Activated T-helper 2 cell treated with anti-CD3 and anti-CD28 coated beads, Interferon-gamma antibody, Interleukin-2, Interleukin-4, amounts not matched to agents 10 μg/mL and 5 μg/mL and 100 μg/mL, durations not matched to agents 14 hours and 24 hours and 36 hours (primary cell): ENCODE measurements around the gene MGAT4D. TPM values are rescaled to one million over a fixed set of nuclear protein-coding genes. Genes with fewer than 3 reads are reported as not detected.
"Not testable (repeated sequence)": the region's sequence is repeated elsewhere in the genome, so short reads cannot be mapped to it uniquely, and the experiment has no call there.

Experiments used
- DNase-seq: peaks from one replicate; pipeline ENCODE4 v3.0.0; 2021; ENCODE audit warnings: low spot score
- H3K27ac Mint-ChIP-seq: one replicate; pipeline ENCODE4 v1.8.0; 2021; ENCODE audit warnings: mixed read lengths
- H3K27me3 Mint-ChIP-seq: one replicate; pipeline ENCODE4 v1.8.0; 2021; ENCODE audit warnings: low read depth, mixed read lengths
- H3K36me3 Mint-ChIP-seq: one replicate; pipeline ENCODE4 v1.8.0; 2021; ENCODE audit warnings: low read depth, mixed read lengths
- H3K4me1 Mint-ChIP-seq: one replicate; pipeline ENCODE4 v1.8.0; 2021; ENCODE audit warnings: low read depth, mixed read lengths
- H3K4me3 Mint-ChIP-seq: one replicate; pipeline ENCODE4 v1.8.0; 2021; ENCODE audit warnings: low read depth, mild to moderate bottlenecking, moderate library complexity, mixed read lengths
- H3K9me3 Mint-ChIP-seq: one replicate; pipeline ENCODE4 v1.8.0; 2021; ENCODE audit warnings: mixed read lengths
- intact Hi-C: fragments of 100-400 bp; cut with micrococcal nuclease; formaldehyde crosslinking; loops from one replicate; pipeline ENCODE4 v1.15.1; 2023
- total RNA-seq: library from RNA; stranded (reverse); gene quantifications from 2 replicates; pipeline ENCODE4 v1.2.3, GENCODE V29; 2022

The MGAT4D gene
- total RNA-seq, 1 donor from 2014 or later, result not detected

- peaks cover 60% of the 10 kb centered on the region for H3K27me3 Mint-ChIP-seq
- intact Hi-C loops, result no loop called here
Observed at GRCh38 chr4:140426610-140427105, 71.4 kb downstream of the MGAT4D start.

GRCh38 chr4:140423106-140423505, 75.0 kb downstream of the MGAT4D start:
- Mint-ChIP-seq H3K27me3 (peaks cover 54% of the 10 kb centered on the region), H3K9me3 (no peaks in the 10 kb centered on the region), H3K36me3 (no peaks in the 10 kb centered on the region), H3K4me1 (peaks cover 11% of the 10 kb centered on the region), H3K4me3 (no peak overlapping the region), H3K27ac (no peak overlapping the region)
- intact Hi-C loops, result no loop called here
- no peak for DNase-seq

More at GRCh38 chr4:140426610-140427105, 71.4 kb downstream of the MGAT4D start:
- no peaks in the 10 kb centered on the region for H3K9me3 Mint-ChIP-seq
- peak overlapping the region; percentile 81 for H3K4me3 Mint-ChIP-seq
- H3K36me3 Mint-ChIP-seq, result no peaks in the 10 kb centered on the region
- H3K27ac Mint-ChIP-seq, result no peak overlapping the region
- H3K4me1 Mint-ChIP-seq, result peaks cover 11% of the 10 kb centered on the region
- no peak for DNase-seq

- H3K27ac Mint-ChIP-seq, H3K4me3 Mint-ChIP-seq, DNase-seq, H3K9me3 Mint-ChIP-seq, H3K4me1 Mint-ChIP-seq, H3K36me3 Mint-ChIP-seq, intact Hi-C loops, H3K27me3 Mint-ChIP-seq: not testable (repeated sequence)
Observed at GRCh38 chr4:140413130-140413969, 84.7 kb downstream of the MGAT4D start.

DNA sequence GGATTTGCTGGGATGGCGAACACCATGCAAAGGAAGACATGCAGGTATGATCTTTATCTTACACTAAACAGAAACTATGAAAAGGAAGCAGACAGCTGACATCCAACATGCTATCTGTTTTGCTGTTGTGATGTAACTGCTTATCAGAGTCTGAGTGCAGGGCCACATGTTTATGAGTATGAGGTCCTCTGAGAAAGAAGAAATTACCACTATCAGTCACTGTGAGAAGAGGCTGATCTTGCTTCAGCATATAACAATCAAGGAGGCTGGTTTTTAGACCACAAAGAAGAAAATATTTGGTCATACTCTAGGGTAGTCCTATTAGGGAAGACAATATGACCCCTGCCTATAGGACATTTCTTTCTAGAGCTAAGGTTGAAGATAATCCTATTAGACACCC, 89.1 kb downstream of the MGAT4D start:
- intact Hi-C loops, result no loop called here
- peaks cover 15% of the 10 kb centered on the region for H3K27me3 Mint-ChIP-seq
- no peak overlapping the region for H3K4me3 Mint-ChIP-seq
- DNase-seq, result no peak
- H3K36me3 Mint-ChIP-seq, result no peaks in the 10 kb centered on the region
- no peak overlapping the region for H3K27ac Mint-ChIP-seq
- no peaks in the 10 kb centered on the region for H3K9me3 Mint-ChIP-seq
- no peaks in the 10 kb centered on the region for H3K4me1 Mint-ChIP-seq

DNA sequence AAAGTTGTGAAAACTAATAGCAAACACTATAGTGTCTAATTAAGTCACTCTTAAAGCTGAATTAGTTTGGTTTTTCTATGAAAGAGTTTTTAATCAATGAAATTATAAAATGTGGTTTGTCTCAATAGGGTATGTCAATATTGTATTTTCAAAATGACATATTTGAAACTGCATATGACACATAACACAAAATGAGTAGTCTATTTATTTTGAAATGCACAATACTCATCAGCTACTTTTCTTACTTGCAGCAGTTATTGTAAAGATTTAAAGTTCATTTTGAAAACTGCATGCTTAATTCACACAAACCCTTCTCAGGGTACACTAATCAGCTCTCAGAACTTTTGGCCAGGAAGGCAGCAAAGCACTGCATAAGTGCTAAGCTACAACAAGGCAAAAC, 91.8 kb downstream of the MGAT4D start:
- intact Hi-C loops, result no loop called here
- Mint-ChIP-seq H3K4me1 (no peaks in the 10 kb centered on the region), H3K36me3 (no peaks in the 10 kb centered on the region), H3K4me3 (no peak overlapping the region), H3K9me3 (no peaks in the 10 kb centered on the region), H3K27ac (no peak overlapping the region), H3K27me3 (peaks cover 19% of the 10 kb centered on the region)
- DNase-seq, result no peak

GRCh38 chr4:140400111-140400510, 98.0 kb downstream of the MGAT4D start:
- H3K36me3 Mint-ChIP-seq, result no peaks in the 10 kb centered on the region

DNA sequence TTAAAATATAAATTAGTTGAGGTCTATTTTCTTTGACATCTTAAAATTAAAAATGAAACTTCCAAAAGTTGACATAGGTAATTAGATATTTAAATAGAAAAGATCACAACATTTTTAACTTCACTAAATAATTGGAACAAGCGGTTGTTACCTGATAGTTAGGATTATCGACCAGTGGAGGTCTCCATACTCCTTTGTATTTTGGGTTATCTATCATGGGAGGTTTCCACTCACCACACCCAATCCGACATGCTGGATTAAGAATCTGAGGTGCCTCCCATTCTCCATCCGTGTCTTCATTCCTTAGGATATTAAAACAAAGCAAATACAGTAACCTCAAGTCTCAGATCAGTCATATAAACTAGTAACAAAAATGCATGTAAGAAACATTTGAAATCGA, 102.4 kb downstream of the MGAT4D start:
- no peaks in the 10 kb centered on the region for H3K4me1 Mint-ChIP-seq
- intact Hi-C loops, result no loop called here
- no peak for DNase-seq
- no peak overlapping the region for H3K27ac Mint-ChIP-seq
- H3K9me3 Mint-ChIP-seq, result no peaks in the 10 kb centered on the region
- H3K36me3 Mint-ChIP-seq, result no peaks in the 10 kb centered on the region
- H3K27me3 Mint-ChIP-seq, result peaks cover 20% of the 10 kb centered on the region
- no peak overlapping the region for H3K4me3 Mint-ChIP-seq

More at GRCh38 chr4:140400111-140400510, 98.0 kb downstream of the MGAT4D start:
- Mint-ChIP-seq H3K27ac (no peak overlapping the region), H3K4me3 (no peak overlapping the region), H3K27me3 (peaks cover 18% of the 10 kb centered on the region), H3K4me1 (no peaks in the 10 kb centered on the region), H3K9me3 (no peaks in the 10 kb centered on the region)
- intact Hi-C loops, result no loop called here
- DNase-seq, result no peak

Other genes with a start within 250 kb of the MGAT4D start
- gene SCOC, start 124.6 kb downstream of the MGAT4D start, total RNA-seq, result 36.7 and 38.0 TPM in 2 replicates
- 0.11 and 0.30 TPM in 2 replicates for gene CLGN, start 70.6 kb downstream of the MGAT4D start, total RNA-seq
- 15.3 and 16.0 TPM in 2 replicates for gene ELMOD2, start 25.9 kb upstream of the MGAT4D start, total RNA-seq
- not detected in 2 replicates for gene UCP1, start 70.7 kb upstream of the MGAT4D start, total RNA-seq